GM18907 (cell line): Measurements from ENCODE around the gene MED14.

Source experiments
- ATAC-seq: cut with Tn5 transposase; IDR thresholded peaks from one replicate; pipeline ENCODE4 v1.9.1; 2021; ENCODE audit warnings: mild to moderate bottlenecking, moderate library complexity; ENCODE audit not compliant: unreplicated experiment

Gene MED14

GRCh38 chrX:40663880-40664630 lies 71.3 kb downstream of the MED14 start:
- no peak for ATAC-seq

GRCh38 chrX:40663078-40663740 lies 72.1 kb downstream of the MED14 start:
- ATAC-seq: peak; percentile 74

GRCh38 chrX:40661489-40661888 lies 73.9 kb downstream of the MED14 start:
- ATAC-seq: no peak

GRCh38 chrX:40660381-40660780 lies 75.0 kb downstream of the MED14 start:
- ATAC-seq: no peak

GRCh38 chrX:40653535-40653934 lies 81.8 kb downstream of the MED14 start:
- no peak for ATAC-seq

- ATAC-seq: no peak
These were observed 82.7 kb downstream of the MED14 start for GRCh38 chrX:40652664-40653063.

DNA sequence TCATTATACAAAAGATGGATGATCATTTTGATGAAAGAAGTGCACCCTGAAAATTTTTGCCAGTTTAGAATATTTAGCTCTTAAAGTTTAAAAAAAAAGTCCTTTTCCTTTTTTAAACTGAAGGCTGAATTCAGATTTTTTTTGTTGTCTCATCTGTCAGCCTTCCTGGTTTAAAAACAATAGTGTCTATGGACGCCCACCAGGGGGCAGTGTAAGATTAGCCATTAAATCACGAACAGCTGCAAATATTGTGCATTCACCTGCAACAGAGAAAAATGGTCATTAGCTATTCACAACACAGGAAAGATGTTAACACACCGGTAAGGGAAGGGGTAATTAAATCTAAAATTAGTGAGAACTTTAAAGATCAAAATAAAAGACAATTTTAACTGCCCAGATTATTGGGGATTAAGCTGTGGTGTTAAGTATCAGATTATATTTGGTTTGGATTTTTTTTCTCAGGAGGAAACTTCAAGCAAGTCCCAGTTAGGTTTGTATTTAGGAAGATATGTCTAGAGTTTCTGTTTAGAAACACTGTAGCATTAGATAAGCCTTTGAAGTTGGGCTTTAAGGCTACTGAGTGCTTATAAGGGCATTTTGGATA lies 83.6 kb downstream of the MED14 start:
- ATAC-seq: no peak

- peak; percentile 73 for ATAC-seq
These were observed 87.8 kb downstream of the MED14 start, which contains the start of gene CXorf38 for GRCh38 chrX:40647307-40648197. Gene CXorf38, minus strand, starts transcription at chrX:40647561. Its CDS starts 41 bp downstream, at chrX:40647520.

DNA sequence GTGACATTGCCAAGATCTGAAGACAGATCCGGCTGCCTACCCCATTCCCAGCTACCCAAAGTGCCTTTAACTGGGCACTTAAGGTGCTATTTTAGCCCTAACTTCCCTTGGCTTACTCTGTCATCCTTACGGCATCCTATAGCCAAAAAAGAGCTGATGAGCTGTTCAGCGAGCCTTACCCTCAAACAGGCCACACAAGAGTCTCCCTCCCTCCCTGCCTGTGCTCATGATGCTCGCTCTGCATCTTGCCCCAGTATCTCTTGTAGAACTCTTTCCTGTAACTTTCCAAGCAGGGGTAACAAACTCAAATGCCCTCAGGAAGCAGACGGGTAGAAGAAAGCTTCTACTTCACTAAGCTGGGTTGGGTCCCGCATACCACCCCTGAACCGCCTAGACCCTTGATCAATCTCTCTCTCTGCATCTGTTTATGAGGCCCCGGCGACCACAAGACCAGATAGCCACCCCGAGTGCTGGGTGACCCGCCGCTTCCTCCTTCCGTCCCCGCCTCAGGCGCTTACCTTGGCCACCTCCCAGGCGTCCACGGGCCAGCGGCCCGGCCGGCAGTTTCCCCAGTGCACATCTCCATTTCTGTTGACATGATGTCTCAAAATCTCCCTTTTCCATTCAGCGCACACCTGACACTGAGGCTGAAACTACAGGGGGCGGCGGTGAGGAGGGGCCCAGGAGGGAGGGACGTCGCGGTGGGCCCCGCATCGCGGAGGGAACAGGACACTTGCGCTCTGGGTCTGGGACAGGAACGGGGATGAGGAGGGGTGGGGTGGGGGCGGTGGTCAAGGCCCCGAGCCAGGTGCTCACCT lies 88.6 kb downstream of the MED14 start:
- peak; percentile 25 for ATAC-seq

- ATAC-seq: peak; percentile 50
These were observed 90.5 kb downstream of the MED14 start for GRCh38 chrX:40644821-40645358.

GRCh38 chrX:40644176-40644575 lies 91.2 kb downstream of the MED14 start:
- no peak for ATAC-seq

DNA sequence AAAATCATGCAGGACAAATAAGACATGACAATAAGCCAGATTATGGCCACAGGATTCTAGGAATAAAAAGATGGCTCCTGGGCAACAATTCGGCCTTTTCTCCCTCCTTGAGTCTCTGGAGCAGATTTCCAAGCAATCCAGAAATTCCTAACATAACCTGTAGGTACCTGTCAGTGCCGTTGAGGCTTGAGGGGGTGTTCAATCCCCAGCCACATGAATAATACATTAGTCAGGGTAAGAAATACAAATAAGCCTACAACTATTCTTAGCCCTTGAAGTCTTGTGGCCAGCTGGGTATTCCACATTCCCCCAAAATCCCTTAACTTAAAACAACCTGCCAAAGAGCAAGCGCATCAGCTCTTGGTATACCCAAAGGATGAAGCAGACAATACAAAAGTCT lies 97.7 kb downstream of the MED14 start:
- ATAC-seq: no peak

- ATAC-seq: no peak
These were observed 103.1 kb downstream of the MED14 start for GRCh38 chrX:40632199-40632598.

DNA sequence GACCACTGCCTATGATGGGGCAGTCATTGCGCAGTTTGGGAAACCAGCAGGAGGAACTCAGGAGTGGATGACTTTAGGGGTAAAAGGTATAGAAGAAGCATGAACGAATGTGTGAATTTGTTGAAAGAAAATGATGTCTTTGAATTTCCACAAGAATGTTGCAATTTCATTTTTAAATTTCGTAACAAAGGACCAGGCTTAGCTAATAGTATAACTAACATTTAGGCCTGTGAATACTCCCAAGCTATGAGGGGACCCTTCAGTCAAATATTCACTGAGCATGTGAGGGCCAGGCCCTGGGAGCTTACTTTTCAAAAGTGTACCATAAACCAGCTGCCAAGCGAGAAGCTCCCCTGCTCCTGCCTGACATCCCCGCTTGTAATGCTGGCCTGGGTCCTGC lies 106.8 kb downstream of the MED14 start:
- ATAC-seq: no peak

- no peak for ATAC-seq
These were observed 110.0 kb downstream of the MED14 start for GRCh38 chrX:40625294-40625693.

GRCh38 chrX:40623665-40624064 lies 111.7 kb downstream of the MED14 start:
- ATAC-seq: no peak

- ATAC-seq: no peak
These were observed 112.2 kb downstream of the MED14 start, which contains the start of gene MPC1L for GRCh38 chrX:40623139-40623536. Gene MPC1L, plus strand, starts transcription at chrX:40623428. Its CDS starts 138 bp downstream, at chrX:40623566.

DNA sequence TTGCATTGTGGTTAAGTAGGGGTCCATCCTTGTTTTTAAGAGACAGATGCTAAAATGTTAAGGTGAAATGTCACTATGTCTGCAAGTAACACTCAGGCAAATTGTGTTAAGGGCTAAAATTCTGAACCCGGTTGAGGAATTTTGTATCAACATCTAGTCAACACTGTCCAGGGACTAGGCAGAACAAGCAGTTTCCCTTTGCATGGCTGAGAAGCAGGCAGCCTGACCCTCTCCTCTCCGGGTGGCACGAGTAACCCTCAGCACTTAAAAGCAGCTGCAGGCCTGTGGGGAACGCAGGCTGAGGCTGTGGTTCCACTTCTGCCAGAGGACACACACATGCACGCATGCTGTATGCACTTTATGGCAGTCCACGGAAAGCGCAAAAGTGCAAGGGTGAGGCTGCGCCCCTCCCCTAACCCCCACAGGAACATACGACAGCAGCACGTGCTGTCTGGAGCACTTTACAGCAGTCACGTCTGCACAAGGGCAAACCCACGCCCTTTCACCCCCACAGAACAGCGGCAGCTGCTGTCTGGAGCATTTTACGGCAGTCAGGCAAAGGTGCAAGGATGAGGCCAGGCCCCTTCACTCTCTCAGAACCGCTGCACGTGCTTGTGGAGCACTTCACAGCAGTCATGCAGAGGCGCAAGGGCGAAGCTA lies 112.7 kb downstream of the MED14 start:
- no peak for ATAC-seq

- ATAC-seq: no peak
These were observed 117.8 kb downstream of the MED14 start for GRCh38 chrX:40617566-40617965.
